Measurements from ENCODE around the gene HMGCS2.

- TF ChIP-seq TARDBP (IDR thresholded peaks at IDR 0.05), result no peak
- no peak for TF ChIP-seq SUZ12 (IDR thresholded peaks at IDR 0.05)
- no peak for TF ChIP-seq SP1 (IDR thresholded peaks at IDR 0.05)
- no peak for TF ChIP-seq FOXA1 (IDR thresholded peaks at IDR 0.05)
- no peak for TF ChIP-seq BHLHE40 (IDR thresholded peaks at IDR 0.05; ENCODE audit: borderline replicate concordance)
- TF ChIP-seq ARNT (IDR thresholded peaks at IDR 0.05), result no peak
- TF ChIP-seq NFRKB (IDR thresholded peaks at IDR 0.05), result no peak
- no peak for TF ChIP-seq FOXK2 (IDR thresholded peaks at IDR 0.05)
- no peak for TF ChIP-seq L3MBTL2 (conservative IDR thresholded peaks at IDR 0.05)
- TF ChIP-seq FOXM1 (IDR thresholded peaks at IDR 0.05; ENCODE audit: borderline replicate concordance), result no peak
Observed at GRCh38 chr1:119805247-119805646, 36.5 kb upstream of the HMGCS2 start.
